H9 (cell line): Measurements from ENCODE around the gene SRXN1. TPM values are rescaled to one million over a fixed set of nuclear protein-coding genes. Genes with fewer than 3 reads are reported as not detected.

ENCODE experiments used
- DNase-seq: peaks from one replicate; pipeline ENCODE4 v3.0.0-alpha.2; 2017
- H2AFZ ChIP-seq: one replicate; pipeline ENCODE4 v1.6.1; 2013; ENCODE audit warnings: mild to moderate bottlenecking, low read length, control low read depth, moderate library complexity
- H2AK5ac ChIP-seq: 2 replicates; pipeline ENCODE4 v1.6.1; 2013; ENCODE audit warnings: low read length, control low read depth, mixed read lengths; ENCODE audit not compliant: insufficient read length
- H2BK120ac ChIP-seq: one replicate; pipeline ENCODE4 v1.6.1; 2013; ENCODE audit warnings: low read depth, mild to moderate bottlenecking, low read length, control low read depth, inconsistent platforms; ENCODE audit not compliant: poor library complexity, severe bottlenecking
- H2BK12ac ChIP-seq: 2 replicates; pipeline ENCODE4 v1.6.1; 2013; ENCODE audit warnings: low read length, control low read depth, mixed read lengths, low read depth; ENCODE audit not compliant: insufficient read length
- H2BK15ac ChIP-seq: 2 replicates; pipeline ENCODE4 v1.6.1; 2013; ENCODE audit warnings: low read depth, low read length, control low read depth
- H2BK20ac ChIP-seq: one replicate; pipeline ENCODE4 v1.6.1; 2013; ENCODE audit warnings: low read depth, mild to moderate bottlenecking, low read length, control low read depth, inconsistent platforms; ENCODE audit not compliant: poor library complexity, severe bottlenecking
- H2BK5ac ChIP-seq: 2 replicates; pipeline ENCODE4 v1.6.1; 2013; ENCODE audit warnings: low read length, control low read depth, mixed read lengths; ENCODE audit not compliant: insufficient read length
- H3K14ac ChIP-seq: 2 replicates; pipeline ENCODE4 v1.6.1; 2013; ENCODE audit warnings: low read length, control low read depth; ENCODE audit not compliant: insufficient read depth
- H3K18ac ChIP-seq: 2 replicates; pipeline ENCODE4 v1.6.1; 2013; ENCODE audit warnings: low read depth, mild to moderate bottlenecking, mixed read lengths, low read length, control low read depth; ENCODE audit not compliant: insufficient read length
- H3K23ac ChIP-seq: 2 replicates; pipeline ENCODE4 v1.6.1; 2013; ENCODE audit warnings: low read length, control low read depth, mixed read lengths, low read depth; ENCODE audit not compliant: insufficient read length
- H3K23me2 ChIP-seq: 2 replicates; pipeline ENCODE4 v1.6.1; 2013; ENCODE audit warnings: low read depth, mild to moderate bottlenecking, mixed read lengths, low read length, control low read depth; ENCODE audit not compliant: insufficient read length, poor library complexity, severe bottlenecking
- H3K27ac ChIP-seq: 2 replicates; pipeline ENCODE4 v1.5.1; 2013; ENCODE audit warnings: low read length, control low read depth, mixed read lengths, low read depth; ENCODE audit not compliant: insufficient read length
- H3K27me3 ChIP-seq: 2 replicates; pipeline ENCODE4 v1.6.1; 2013; ENCODE audit warnings: low read length, control low read depth, inconsistent platforms; ENCODE audit not compliant: insufficient read depth
- H3K4ac ChIP-seq: 2 replicates; pipeline ENCODE4 v1.6.1; 2013; ENCODE audit warnings: low read depth, mild to moderate bottlenecking, control low read depth, inconsistent platforms, low read length, moderate library complexity
- H3K4me1 ChIP-seq: 2 replicates; pipeline ENCODE4 v1.6.1; 2013; ENCODE audit warnings: low read length, control low read depth, inconsistent platforms; ENCODE audit not compliant: insufficient read depth
- H3K4me2 ChIP-seq: 2 replicates; pipeline ENCODE4 v1.6.1; 2013; ENCODE audit warnings: low read length, control low read depth, mixed read lengths; ENCODE audit not compliant: insufficient read length, insufficient read depth
- H3K56ac ChIP-seq: 2 replicates; pipeline ENCODE4 v1.6.1; 2013; ENCODE audit warnings: low read depth, mild to moderate bottlenecking, mixed read lengths, low read length, control low read depth; ENCODE audit not compliant: insufficient read length
- H3K79me1 ChIP-seq: 2 replicates; pipeline ENCODE4 v1.6.1; 2013; ENCODE audit warnings: low read depth, mild to moderate bottlenecking, moderate library complexity, low read length, control low read depth, inconsistent platforms; ENCODE audit not compliant: insufficient read depth, poor library complexity, severe bottlenecking
- H3K79me2 ChIP-seq: 2 replicates; pipeline ENCODE4 v1.6.1; 2013; ENCODE audit warnings: low read length, control low read depth, inconsistent platforms; ENCODE audit not compliant: insufficient read depth
- H3K9ac ChIP-seq: 2 replicates; pipeline ENCODE4 v1.6.1; 2013; ENCODE audit warnings: low read length, control low read depth, mixed read lengths; ENCODE audit not compliant: insufficient read length; ENCODE audit errors: extremely low read depth
- H3K9me3 ChIP-seq: one replicate; pipeline ENCODE4 v1.6.1; 2013; ENCODE audit warnings: low read depth, low read length, inconsistent platforms; ENCODE audit not compliant: control insufficient read depth
- H3T11ph ChIP-seq: one replicate; pipeline ENCODE4 v1.6.1; 2013; ENCODE audit warnings: mild to moderate bottlenecking, low read length, control low read depth, inconsistent platforms
- H4K20me1 ChIP-seq: one replicate; pipeline ENCODE4 v1.6.1; 2013; ENCODE audit not compliant: control insufficient read depth, insufficient read length, insufficient read depth
- H4K5ac ChIP-seq: 2 replicates; pipeline ENCODE4 v1.6.1; 2013; ENCODE audit warnings: low read depth, mild to moderate bottlenecking, mixed read lengths, low read length, control low read depth; ENCODE audit not compliant: insufficient read length
- H4K8ac ChIP-seq: replicated peaks from 2 replicates; pipeline ENCODE4 v1.6.1; 2013; ENCODE audit warnings: low read length, control low read depth, mixed read lengths, low read depth; ENCODE audit not compliant: insufficient read length
- H4K91ac ChIP-seq: 2 replicates; pipeline ENCODE4 v1.6.1; 2013; ENCODE audit warnings: low read depth, mild to moderate bottlenecking, moderate library complexity, mixed read lengths, low read length, control low read depth; ENCODE audit not compliant: insufficient read length
- H3K27ac Mint-ChIP-seq, 3 experiments: 2 replicates in 2 of 3; 3 replicates in 1 of 3; pipeline ENCODE4 v1.8.0; 2020 to 2021; ENCODE audit warnings: mixed read lengths in 3 of 3, mild to moderate bottlenecking in 1 of 3, moderate library complexity in 1 of 3
- H3K27me3 Mint-ChIP-seq: 2 replicates; pipeline ENCODE4 v1.8.0; 2021; ENCODE audit warnings: low read depth, mild to moderate bottlenecking, moderate library complexity, mixed read lengths
- H3K36me3 Mint-ChIP-seq, 3 experiments: 2 replicates in 2 of 3; 3 replicates in 1 of 3; pipeline ENCODE4 v1.8.0; 2020 to 2021; ENCODE audit warnings: low read depth in 3 of 3, mixed read lengths in 3 of 3; ENCODE audit not compliant: insufficient read depth in 1 of 3
- H3K4me1 Mint-ChIP-seq, 2 experiments: 2 replicates each; pipeline ENCODE4 v1.8.0; 2020; ENCODE audit warnings: mixed read lengths in 2 of 2
- H3K4me3 Mint-ChIP-seq, 2 experiments: 2 replicates in 1 of 2; 3 replicates in 1 of 2; pipeline ENCODE4 v1.8.0; 2020 to 2021; ENCODE audit warnings: mild to moderate bottlenecking in 2 of 2, mixed read lengths in 2 of 2, moderate library complexity in 1 of 2
- H3K9me3 Mint-ChIP-seq, 2 experiments: 2 replicates in 1 of 2; 3 replicates in 1 of 2; pipeline ENCODE4 v1.8.0; 2020; ENCODE audit warnings: mild to moderate bottlenecking in 2 of 2, mixed read lengths in 2 of 2, moderate library complexity in 1 of 2
- WGBS: extraction: QIAGEN DNeasy Blood & Tissue Kit; methylation state at CpG from one replicate; pipeline ENCODE4 v1.1.7; 2013; ENCODE audit warnings: missing lambda C conversion rate, low lambda C conversion rate, mixed read lengths; ENCODE audit not compliant: insufficient read length; ENCODE audit errors: extremely low coverage; 5-methylcytosine and 5-hydroxymethylcytosine counted together
- total RNA-seq: library from RNA; stranded (reverse); gene quantifications from 2 replicates; pipeline ENCODE4 v1.2.1, GENCODE V29; 2021
- TF ChIP-seq, protein P1 (sequence below): fragments of 200-600 bp; sonication (generic); conservative IDR thresholded peaks from 3 replicates; pipeline ENCODE4 v1.8.0; 2021; ENCODE audit warnings: antibody characterized with exemption, mild to moderate bottlenecking

The SRXN1 gene
- total RNA-seq, 1 experiment from 2014 or later = 25.7 TPM

DNA sequence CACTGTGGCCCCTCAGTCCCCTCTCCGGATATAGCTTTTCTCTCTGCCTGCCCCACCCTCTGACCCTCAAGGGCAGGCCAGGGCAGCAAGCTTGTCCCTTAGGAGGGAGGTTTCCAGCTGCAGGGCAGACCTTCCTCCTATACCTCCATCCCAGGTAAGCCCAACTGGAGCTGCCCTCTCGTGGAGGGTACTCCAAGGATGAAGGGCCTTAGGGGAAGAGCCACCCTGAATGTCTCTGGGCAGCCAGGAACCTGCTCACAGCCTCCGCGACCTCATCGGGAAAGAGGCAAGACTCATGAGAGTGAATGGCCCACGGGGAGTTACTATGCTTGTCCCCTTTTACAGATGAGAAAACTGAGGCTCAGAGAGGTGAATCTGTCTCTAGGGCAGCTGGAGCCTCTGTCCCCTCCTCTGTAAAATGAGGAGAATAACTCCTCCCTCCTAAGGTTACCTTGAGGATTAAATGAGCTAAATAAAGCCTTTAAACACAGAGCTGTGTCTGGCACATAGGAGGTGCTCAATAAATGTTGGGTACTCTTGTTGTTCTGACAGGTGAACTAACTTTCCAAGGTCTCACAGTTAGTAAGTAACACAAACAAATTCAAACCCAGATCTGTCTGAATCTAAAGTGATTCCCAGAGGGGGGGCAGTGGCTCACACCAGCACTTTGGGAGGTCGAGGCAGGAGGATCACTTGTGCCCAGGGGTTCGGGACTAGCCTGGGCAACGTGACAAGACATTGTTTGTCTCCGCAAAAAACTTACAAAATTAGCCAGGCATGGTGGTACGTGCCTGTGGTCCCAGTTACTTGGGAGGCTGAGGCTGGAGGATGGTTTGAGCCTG lies 12.1 kb downstream of the SRXN1 start:
- Histone ChIP-seq H3K27ac (no peak overlapping the region), H4K91ac (no peak overlapping the region), H2AK5ac (no peak overlapping the region), H2BK15ac (no peak overlapping the region), H4K5ac (no peak overlapping the region), H4K8ac (no peak overlapping the region), H3K56ac (no peak overlapping the region), H3K23me2 (no peaks in the 10 kb centered on the region), H3K9me3 (no peaks in the 10 kb centered on the region), H3T11ph (no peak overlapping the region), H3K18ac (no peak overlapping the region), H3K9ac (no peak overlapping the region), H3K4me1 (no peaks in the 10 kb centered on the region; the same call in 1 of the 2 replicates), H3K79me1 (no peaks in the 10 kb centered on the region), H2BK12ac (no peak overlapping the region), H2BK120ac (no peak overlapping the region), H2AFZ (no peak overlapping the region), H2BK20ac (no peak overlapping the region), H3K23ac (no peak overlapping the region), H3K79me2 (no peaks in the 10 kb centered on the region), H3K14ac (no peak overlapping the region), H3K4me2 (no peak overlapping the region), H3K27me3 (no peaks in the 10 kb centered on the region), H3K4ac (no peak overlapping the region), H2BK5ac (no peak overlapping the region), H4K20me1 (no peaks in the 10 kb centered on the region)
- H3K27ac Mint-ChIP-seq = peak overlapping the region in 1 of 3 experiments; percentile 91; a peak in 3 of 7 replicates
- H3K4me3 Mint-ChIP-seq = peak overlapping the region in 1 of 2 experiments; percentile 3; a peak in 1 of 5 replicates
- H3K27me3 Mint-ChIP-seq = peaks cover 11% of the 10 kb centered on the region
- no peaks in the 10 kb centered on the region for H3K36me3 Mint-ChIP-seq
- WGBS = no CpG with 5 or more reads among the region's 11 CpGs
- DNase-seq = no peak
- peaks cover 6 to 13% of the 10 kb centered on the region in 2 experiments for H3K4me1 Mint-ChIP-seq
- TF ChIP-seq, protein P1, sequence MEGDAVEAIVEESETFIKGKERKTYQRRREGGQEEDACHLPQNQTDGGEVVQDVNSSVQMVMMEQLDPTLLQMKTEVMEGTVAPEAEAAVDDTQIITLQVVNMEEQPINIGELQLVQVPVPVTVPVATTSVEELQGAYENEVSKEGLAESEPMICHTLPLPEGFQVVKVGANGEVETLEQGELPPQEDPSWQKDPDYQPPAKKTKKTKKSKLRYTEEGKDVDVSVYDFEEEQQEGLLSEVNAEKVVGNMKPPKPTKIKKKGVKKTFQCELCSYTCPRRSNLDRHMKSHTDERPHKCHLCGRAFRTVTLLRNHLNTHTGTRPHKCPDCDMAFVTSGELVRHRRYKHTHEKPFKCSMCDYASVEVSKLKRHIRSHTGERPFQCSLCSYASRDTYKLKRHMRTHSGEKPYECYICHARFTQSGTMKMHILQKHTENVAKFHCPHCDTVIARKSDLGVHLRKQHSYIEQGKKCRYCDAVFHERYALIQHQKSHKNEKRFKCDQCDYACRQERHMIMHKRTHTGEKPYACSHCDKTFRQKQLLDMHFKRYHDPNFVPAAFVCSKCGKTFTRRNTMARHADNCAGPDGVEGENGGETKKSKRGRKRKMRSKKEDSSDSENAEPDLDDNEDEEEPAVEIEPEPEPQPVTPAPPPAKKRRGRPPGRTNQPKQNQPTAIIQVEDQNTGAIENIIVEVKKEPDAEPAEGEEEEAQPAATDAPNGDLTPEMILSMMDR = no peak
- H3K9me3 Mint-ChIP-seq = peaks cover 0 to 4% of the 10 kb centered on the region in 2 experiments; a peak in 3 of 5 replicates
